GM12878 (cell line): ENCODE measurements around the gene EYA2. TPM values are rescaled to one million over a fixed set of nuclear protein-coding genes. Genes with fewer than 3 reads are reported as not detected.

Experiments used
- ATAC-seq: fragments of 200-7000 bp; cut with Tn5 transposase; 3 replicates; pipeline ENCODE4 v1.9.1; 2020; ENCODE audit warnings: mild to moderate bottlenecking, moderate library complexity
- BruUV-seq: library from RNA; stranded (reverse); fragments of 400-500 nt; replicated peaks from 2 replicates; lab custom pipeline; 2021; lab: Mats Ljungman, UMichigan
- CTCF ChIA-PET: fragments of 300-600 bp; sonication (Branson Sonifier 250); formaldehyde crosslinking; extraction: SDS; loops from one replicate; lab custom pipeline; 2021; ENCODE audit warnings: inconsistent platforms; lab: Yijun Ruan, JAX
- POLR2A ChIA-PET: fragments of 350-600 bp; formaldehyde crosslinking; extraction: SDS; loops from one replicate; lab custom pipeline; 2021; ENCODE audit warnings: inconsistent platforms; lab: Charles Lee
- RAD21 ChIA-PET: fragments of 300-600 bp; sonication (Branson Sonifier 250); formaldehyde crosslinking; loops from one replicate; lab custom pipeline; 2023; ENCODE audit warnings: antibody characterized with exemption; ENCODE audit not compliant: unreplicated experiment; lab: Charles Lee
- SMC1A ChIA-PET: fragments of 300-600 bp; sonication (Branson Sonifier 250); formaldehyde crosslinking; loops from one replicate; lab custom pipeline; 2023; ENCODE audit not compliant: unreplicated experiment, uncharacterized antibody; lab: Charles Lee
- DNase-seq: peaks from one replicate; pipeline ENCODE4 v3.0.0-alpha.2; 2011; ENCODE audit warnings: low read depth, low spot score
- FAIRE-seq: peaks from 3 replicates; lab custom pipeline; 2011; peaks lifted over from hg19 to GRCh38; lab: Jason Lieb, UNC
- H2AFZ ChIP-seq: 2 replicates; pipeline ENCODE4 v1.6.0; 2011; ENCODE audit warnings: low read depth, low read length, control low read depth; ENCODE audit not compliant: control insufficient read depth
- H3K27ac ChIP-seq: 2 replicates; pipeline ENCODE4 v1.5.1; 2011; ENCODE audit warnings: control low read depth; ENCODE audit not compliant: control insufficient read depth, insufficient read depth
- H3K27me3 ChIP-seq, 2 experiments: replicated peaks in 1 of 2; 2 replicates each; pipeline versions ENCODE4 v1.6.0 to v1.6.1; 2011; ENCODE audit warnings: low read length in 1 of 2; ENCODE audit not compliant: control insufficient read depth in 2 of 2, insufficient read depth in 2 of 2
- H3K36me3 ChIP-seq, 2 experiments: 2 replicates each; pipeline ENCODE4 v1.5.1; 2011; ENCODE audit warnings: low read length in 1 of 2; ENCODE audit not compliant: control insufficient read depth in 2 of 2, insufficient read depth in 2 of 2
- H3K4me1 ChIP-seq: 2 replicates; pipeline ENCODE4 v1.6.1; 2011; ENCODE audit warnings: mild to moderate bottlenecking, low read length, moderate library complexity, mixed read lengths; ENCODE audit not compliant: control insufficient read depth, insufficient read depth
- H3K4me2 ChIP-seq: 2 replicates; pipeline ENCODE4 v1.6.0; 2011; ENCODE audit warnings: control low read depth; ENCODE audit not compliant: control insufficient read depth, insufficient read depth
- H3K4me3 ChIP-seq: fragments of 200-600 bp; sonication (generic); 2 replicates; pipeline ENCODE4 v1.5.1; 2016
- H3K79me2 ChIP-seq: 2 replicates; pipeline ENCODE4 v1.6.0; 2011; ENCODE audit warnings: low read length; ENCODE audit not compliant: control insufficient read depth, insufficient read depth
- H3K9ac ChIP-seq: 2 replicates; pipeline ENCODE4 v1.8.0; 2011; ENCODE audit warnings: low read length, control low read depth, mixed read lengths; ENCODE audit not compliant: control insufficient read depth, insufficient read depth
- H3K9me3 ChIP-seq: replicated peaks from 3 replicates; pipeline ENCODE4 v1.5.1; 2011; ENCODE audit warnings: mild to moderate bottlenecking, low read length; ENCODE audit not compliant: control insufficient read depth, insufficient read depth
- H4K20me1 ChIP-seq: 2 replicates; pipeline ENCODE4 v1.6.0; 2011; ENCODE audit not compliant: control insufficient read depth, insufficient read depth
- BMI1 ChIP-seq: fragments of 450-650 bp; IDR thresholded peaks from 2 replicates; pipeline ENCODE4 v1.6.1; 2016; ENCODE audit warnings: mild to moderate bottlenecking, moderate library complexity, borderline replicate concordance
- CREM ChIP-seq: IDR thresholded peaks from 2 replicates; pipeline ENCODE4 v1.6.1; 2014; ENCODE audit warnings: antibody characterized with exemption, low read depth
- EGR1 ChIP-seq, 2 experiments: IDR thresholded peaks; 1 replicate in 1 of 2; 2 replicates in 1 of 2; pipeline ENCODE4 v1.6.1; 2011 to 2012; ENCODE audit warnings: low read depth in 2 of 2, low read length in 2 of 2, borderline replicate concordance in 1 of 2, mild to moderate bottlenecking in 1 of 2, moderate library complexity in 1 of 2
- GABPA ChIP-seq: IDR thresholded peaks from 2 replicates; pipeline ENCODE4 v1.6.1; 2014; ENCODE audit warnings: antibody characterized with exemption, low read depth, mild to moderate bottlenecking, inconsistent platforms
- HCFC1 ChIP-seq: fragments of 150-350 bp; IDR thresholded peaks from 2 replicates; pipeline ENCODE4 v1.6.1; 2014; ENCODE audit warnings: low read length
- IKZF1 ChIP-seq: fragments of 450-650 bp; conservative IDR thresholded peaks from 2 replicates; pipeline ENCODE4 v1.6.1; 2017; ENCODE audit warnings: antibody characterized with exemption, mild to moderate bottlenecking
- MEF2A ChIP-seq: IDR thresholded peaks from 2 replicates; pipeline ENCODE4 v1.6.1; 2011; ENCODE audit warnings: low read depth, mild to moderate bottlenecking, low read length, moderate library complexity; ENCODE audit not compliant: insufficient read depth
- MEF2B ChIP-seq: fragments of 450-650 bp; IDR thresholded peaks from 2 replicates; pipeline ENCODE4 v1.6.1; 2018; ENCODE audit warnings: mild to moderate bottlenecking, moderate library complexity; ENCODE audit not compliant: partially characterized antibody, poor library complexity, severe bottlenecking
- NR2C1 ChIP-seq: fragments of 450-650 bp; IDR thresholded peaks from 2 replicates; pipeline ENCODE4 v1.6.1; 2017; ENCODE audit warnings: antibody characterized with exemption, mild to moderate bottlenecking, moderate library complexity
- SMARCA5 ChIP-seq: fragments of 450-650 bp; IDR thresholded peaks from 2 replicates; pipeline ENCODE4 v1.6.1; 2017; ENCODE audit warnings: mild to moderate bottlenecking
- SPI1 ChIP-seq: IDR thresholded peaks from 2 replicates; pipeline ENCODE4 v1.6.1; 2011; ENCODE audit warnings: low read depth, mild to moderate bottlenecking, low read length, moderate library complexity, borderline replicate concordance; ENCODE audit not compliant: insufficient read depth
- SREBF1 ChIP-seq: IDR thresholded peaks from 2 replicates; pipeline ENCODE4 v1.6.1; 2012; ENCODE audit warnings: mild to moderate bottlenecking, low read length
- TAF1 ChIP-seq: IDR thresholded peaks from 2 replicates; pipeline ENCODE4 v1.6.1; 2011; ENCODE audit warnings: mild to moderate bottlenecking, low read depth, low read length, borderline replicate concordance
- TCF12 ChIP-seq: IDR thresholded peaks from 2 replicates; pipeline ENCODE4 v1.6.1; 2011; ENCODE audit warnings: low read depth, mild to moderate bottlenecking, low read length
- ZNF207 ChIP-seq: fragments of 450-650 bp; IDR thresholded peaks from 2 replicates; pipeline ENCODE4 v1.6.1; 2014; ENCODE audit warnings: antibody characterized with exemption, mild to moderate bottlenecking, borderline replicate concordance
- ZNF384 ChIP-seq: IDR thresholded peaks from 2 replicates; pipeline ENCODE4 v1.6.1; 2012; ENCODE audit warnings: low read depth, mild to moderate bottlenecking, low read length, improper control_type of control experiment, borderline replicate concordance
- WGBS: methylation state at CpG from one replicate; pipeline ENCODE4 v1.1.6; 2016; ENCODE audit warnings: low lambda C conversion rate; ENCODE audit not compliant: insufficient replicate concordance, insufficient coverage; ENCODE audit errors: missing lambda C conversion rate; 5-methylcytosine and 5-hydroxymethylcytosine counted together
- in situ Hi-C: fragments of 300-500 bp; cut with MboI; formaldehyde crosslinking; loops from 9 replicates; pipeline ENCODE4 v1.14.3; 2018; ENCODE audit warnings: mixed read lengths
- intact Hi-C: fragments of 100-400 bp; cut with micrococcal nuclease; formaldehyde crosslinking; loops from one replicate; pipeline ENCODE4 v1.14.2; 2022; ENCODE audit not compliant: unreplicated experiment
- polyA plus RNA-seq, 11 experiments: library from polyadenylated mRNA; depleted of rRNA in 4 of 11; unstranded in 6 of 11; stranded (reverse) in 5 of 11; fragments of >200 nt; fragmentation: Nextera tagmentation in 4 of 11; fragmentation: Illumina TruSeq in 1 of 11; extraction: Ambion mirVana in 4 of 11; extraction: Trizol in 1 of 11; gene quantifications; 1 replicate in 1 of 11; 2 replicates in 10 of 11; pipeline versions ENCODE4 v1.2.1 to v1.2.3, GENCODE V29; 2011 to 2016; ENCODE audit warnings: inconsistent platforms in 2 of 11, missing spikeins in 2 of 11, low read depth in 1 of 11
- total RNA-seq, 4 experiments: library from RNA; depleted of rRNA in 3 of 4; stranded (reverse); fragments of >200 nt in 3 of 4; fragmentation: Illumina TruSeq in 1 of 4; extraction: Trizol in 1 of 4; gene quantifications; 2 replicates each; pipeline versions ENCODE4 v1.2.1 to v1.2.3, GENCODE V29; 2013 to 2021

Gene EYA2
- total and polyA plus RNA-seq, 10 of the 15 experiments (the other 5 are each of a cell fraction or from before 2014, with no cell fraction given), result 0.20 TPM; not detected in 9

GRCh38 chr20:47049771-47050170, 155.1 kb downstream of the EYA2 start:
- FAIRE-seq, result no peak

GRCh38 chr20:47050996-47051395, 156.4 kb downstream of the EYA2 start:
- SMC1A ChIA-PET, result no interaction called here
- H2AFZ ChIP-seq, result no peak overlapping the region
- no peak overlapping the region for H3K4me2 ChIP-seq
- no peak overlapping the region for H3K4me3 ChIP-seq
- POLR2A ChIA-PET, result no interaction called here
- no peaks in the 10 kb centered on the region for H3K4me1 ChIP-seq
- H3K27ac ChIP-seq, result no peak overlapping the region
- DNase-seq, result no peak
- RAD21 ChIA-PET, result no interaction called here
- TF ChIP-seq MEF2A (no peak), NR2C1 (no peak), HCFC1 (no peak), EGR1 (IDR thresholded peaks at IDR 0.05; ENCODE audit: borderline replicate concordance in 1 of 2, low read depth in 2 of 2, low read length in 2 of 2) (no peak), TAF1 (no peak), TCF12 (no peak), GABPA (no peak), SPI1 (no peak), ZNF384 (no peak), ZNF207 (no peak), MEF2B (no peak)
- TF ChIP-seq, all 136 proteins: peak for 0
- in situ Hi-C loops (no loop called here), intact Hi-C loops (no loop called here)
- CTCF ChIA-PET, result no interaction called here
- H3K27me3 ChIP-seq, result peaks cover 0 to 1% of the 10 kb centered on the region in 2 experiments; a peak in 2 of 4 replicates
- no TSS peak for BruUV-seq
- no peaks in the 10 kb centered on the region for H3K79me2 ChIP-seq
- H3K9me3 ChIP-seq, result no peaks in the 10 kb centered on the region
- no peak overlapping the region for H3K9ac ChIP-seq
- 61% methylated on average over 14 of the region's 14 CpGs for WGBS
- no peak for ATAC-seq
- H3K36me3 ChIP-seq, result no peaks in the 10 kb centered on the region
- no peak for FAIRE-seq
- no peaks in the 10 kb centered on the region for H4K20me1 ChIP-seq

More at GRCh38 chr20:47049771-47050170, 155.1 kb downstream of the EYA2 start:
- TF ChIP-seq IKZF1 (no peak), SMARCA5 (no peak), SREBF1 (no peak), CREM (no peak), BMI1 (no peak)
- H3K27me3 ChIP-seq, result peaks cover 0 to 1% of the 10 kb centered on the region in 2 experiments; a peak in 2 of 4 replicates
- no peak overlapping the region for H3K9ac ChIP-seq
- ChIA-PET RAD21 (no interaction called here), POLR2A (interaction anchor here (0.5 to 0.7 kb wide), 2 partner anchors 78 to 1950 kb away, joined by 3 to 4 read pairs; no protein-coding TSS in a partner anchor), SMC1A (no interaction called here), CTCF (no interaction called here)
- H3K36me3 ChIP-seq, result no peaks in the 10 kb centered on the region
- no peak overlapping the region for H3K4me2 ChIP-seq
- DNase-seq (no peak), ATAC-seq (no peak)
- H3K4me1 ChIP-seq, result no peaks in the 10 kb centered on the region
- in situ Hi-C loops (no loop called here), intact Hi-C loops (loop anchor here (10.0 kb wide), 1 partner anchor 125 kb away; no protein-coding TSS in a partner anchor)
- no peak overlapping the region for H2AFZ ChIP-seq
- no peaks in the 10 kb centered on the region for H3K9me3 ChIP-seq
- 53% methylated on average over 7 of the region's 7 CpGs for WGBS
- no peak overlapping the region for H3K4me3 ChIP-seq
- no TSS peak for BruUV-seq
- H3K27ac ChIP-seq, result no peak overlapping the region
- no peaks in the 10 kb centered on the region for H4K20me1 ChIP-seq
- no peaks in the 10 kb centered on the region for H3K79me2 ChIP-seq
